Smooth muscle cell (in vitro differentiated cells): ENCODE measurements around the gene LIME1. TPM values are rescaled to one million over a fixed set of nuclear protein-coding genes. Genes with fewer than 3 reads are reported as not detected.

Source experiments
- DNase-seq: peaks from one replicate; lab custom pipeline; 2025; ENCODE audit not compliant: unreplicated experiment; lab: John Stamatoyannopoulos, UW
- H2AFZ ChIP-seq: fragments of 200-600 bp; sonication (generic); 2 replicates; pipeline ENCODE4 v1.6.0; 2016; ENCODE audit warnings: antibody characterized with exemption, low read depth, mild to moderate bottlenecking
- H3F3A ChIP-seq: fragments of 200-600 bp; sonication (generic); 2 replicates; pipeline ENCODE4 v1.6.0; 2017; ENCODE audit warnings: antibody characterized with exemption, low read depth
- H3K27ac ChIP-seq: fragments of 200-600 bp; sonication (generic); 2 replicates; pipeline ENCODE4 v1.5.1; 2016; ENCODE audit warnings: low read depth, mild to moderate bottlenecking
- H3K27me3 ChIP-seq: fragments of 200-600 bp; sonication (generic); 2 replicates; pipeline ENCODE4 v1.6.1; 2016; ENCODE audit warnings: low read depth, mild to moderate bottlenecking
- H3K36me3 ChIP-seq: fragments of 200-600 bp; sonication (generic); 2 replicates; pipeline ENCODE4 v1.5.1; 2016; ENCODE audit warnings: low read depth
- H3K4me1 ChIP-seq: fragments of 200-600 bp; sonication (generic); 2 replicates; pipeline ENCODE4 v1.5.1; 2016; ENCODE audit warnings: low read depth
- H3K4me2 ChIP-seq: fragments of 200-600 bp; sonication (generic); 2 replicates; pipeline ENCODE4 v1.6.0; 2016; ENCODE audit warnings: mild to moderate bottlenecking
- H3K4me3 ChIP-seq: fragments of 200-600 bp; sonication (generic); 2 replicates; pipeline ENCODE4 v1.5.1; 2016; ENCODE audit warnings: mild to moderate bottlenecking
- H3K79me2 ChIP-seq: fragments of 200-600 bp; sonication (generic); 2 replicates; pipeline ENCODE4 v1.6.0; 2016; ENCODE audit warnings: low read depth, mild to moderate bottlenecking
- H3K9ac ChIP-seq: fragments of 200-600 bp; sonication (generic); 2 replicates; pipeline ENCODE4 v1.6.0; 2016; ENCODE audit warnings: low read depth
- H3K9me3 ChIP-seq: fragments of 200-600 bp; sonication (generic); replicated peaks from 2 replicates; pipeline ENCODE4 v1.5.1; 2016; ENCODE audit warnings: low read depth
- H4K20me1 ChIP-seq: fragments of 200-600 bp; sonication (generic); 2 replicates; pipeline ENCODE4 v1.6.0; 2016; ENCODE audit warnings: low read depth
- WGBS: methylation state at CpG from one replicate; pipeline ENCODE4 v1.1.7; 2016; ENCODE audit warnings: low lambda C conversion rate; 5-methylcytosine and 5-hydroxymethylcytosine counted together
- polyA plus RNA-seq: library from polyadenylated mRNA; unstranded; fragments of >200 nt; fragmentation: Nextera tagmentation; extraction: Ambion mirVana; gene quantifications from 2 replicates; pipeline ENCODE4 v1.2.1, GENCODE V29; 2016
- small RNA-seq: library from RNA; depleted of rRNA; stranded (forward); fragments of <200 nt; gene quantifications from one replicate; pipeline ENCODE3, GENCODE V24; 2014
- total RNA-seq: library from RNA; depleted of rRNA; stranded (reverse); fragments of >200 nt; gene quantifications from 2 replicates; pipeline ENCODE4 v1.2.3, GENCODE V29; 2014
- TF ChIP-seq, protein P1 (sequence below): fragments of 200-600 bp; sonication (generic); IDR thresholded peaks from 2 replicates; pipeline ENCODE4 v1.5.1; 2017; ENCODE audit warnings: borderline replicate concordance, mild to moderate bottlenecking, antibody characterized with exemption; ENCODE audit not compliant: insufficient read depth, poor library complexity, severe bottlenecking

Gene LIME1
- total and polyA plus RNA-seq, 2 experiments from 2014 or later, result 6.9 to 7.2 TPM

DNA sequence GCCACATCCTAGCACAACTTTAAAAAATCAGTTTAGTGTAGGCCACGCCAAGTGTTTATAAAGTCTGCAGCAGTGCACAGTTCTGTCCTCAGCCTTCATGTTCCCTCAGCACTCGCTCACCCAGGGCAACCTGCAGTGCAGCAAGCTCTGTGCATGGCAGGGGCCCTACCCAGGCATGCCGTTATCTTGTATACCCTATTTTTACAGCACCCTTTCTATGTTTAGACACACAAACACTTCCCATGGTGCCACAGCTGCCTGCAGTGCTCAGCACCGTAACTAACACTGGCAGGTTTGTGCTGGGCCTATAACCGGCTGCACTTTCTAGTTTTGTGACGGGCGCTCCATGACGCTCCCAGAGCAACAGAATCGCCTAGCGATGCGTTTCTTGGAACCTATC lies 50.8 kb downstream of the LIME1 start:
- TF ChIP-seq, protein P1, sequence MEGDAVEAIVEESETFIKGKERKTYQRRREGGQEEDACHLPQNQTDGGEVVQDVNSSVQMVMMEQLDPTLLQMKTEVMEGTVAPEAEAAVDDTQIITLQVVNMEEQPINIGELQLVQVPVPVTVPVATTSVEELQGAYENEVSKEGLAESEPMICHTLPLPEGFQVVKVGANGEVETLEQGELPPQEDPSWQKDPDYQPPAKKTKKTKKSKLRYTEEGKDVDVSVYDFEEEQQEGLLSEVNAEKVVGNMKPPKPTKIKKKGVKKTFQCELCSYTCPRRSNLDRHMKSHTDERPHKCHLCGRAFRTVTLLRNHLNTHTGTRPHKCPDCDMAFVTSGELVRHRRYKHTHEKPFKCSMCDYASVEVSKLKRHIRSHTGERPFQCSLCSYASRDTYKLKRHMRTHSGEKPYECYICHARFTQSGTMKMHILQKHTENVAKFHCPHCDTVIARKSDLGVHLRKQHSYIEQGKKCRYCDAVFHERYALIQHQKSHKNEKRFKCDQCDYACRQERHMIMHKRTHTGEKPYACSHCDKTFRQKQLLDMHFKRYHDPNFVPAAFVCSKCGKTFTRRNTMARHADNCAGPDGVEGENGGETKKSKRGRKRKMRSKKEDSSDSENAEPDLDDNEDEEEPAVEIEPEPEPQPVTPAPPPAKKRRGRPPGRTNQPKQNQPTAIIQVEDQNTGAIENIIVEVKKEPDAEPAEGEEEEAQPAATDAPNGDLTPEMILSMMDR, result no peak
- no peak overlapping the region for H3K27ac ChIP-seq
- no peak overlapping the region for H3K4me3 ChIP-seq
- H3K79me2 ChIP-seq, result no peaks in the 10 kb centered on the region
- no peaks in the 10 kb centered on the region for H3K36me3 ChIP-seq
- H3K9ac ChIP-seq, result no peak overlapping the region
- H3K27me3 ChIP-seq, result no peaks in the 10 kb centered on the region
- H3F3A ChIP-seq, result no peaks in the 10 kb centered on the region
- no peak for DNase-seq
- WGBS, result 95% methylated on average over 11 of the region's 11 CpGs
- H3K4me2 ChIP-seq, result no peak overlapping the region
- no peaks in the 10 kb centered on the region for H3K4me1 ChIP-seq
- H4K20me1 ChIP-seq, result peaks cover 4% of the 10 kb centered on the region
- no peaks in the 10 kb centered on the region for H3K9me3 ChIP-seq
- no peak overlapping the region for H2AFZ ChIP-seq

GRCh38 chr20:63787749-63788148 lies 51.3 kb downstream of the LIME1 start:
- no peak overlapping the region for H3K4me3 ChIP-seq
- 90% methylated on average over 16 of the region's 16 CpGs for WGBS

More at GRCh38 chr20:63787749-63788148, 51.3 kb downstream of the LIME1 start:
- H3K9ac ChIP-seq, result no peak overlapping the region
- H3K4me1 ChIP-seq, result no peaks in the 10 kb centered on the region
- H3K27me3 ChIP-seq, result no peaks in the 10 kb centered on the region
- no peaks in the 10 kb centered on the region for H3K79me2 ChIP-seq
- H3K27ac ChIP-seq, result no peak overlapping the region
- H3K4me2 ChIP-seq, result no peak overlapping the region
- H3K9me3 ChIP-seq, result no peaks in the 10 kb centered on the region
- no peak overlapping the region for H2AFZ ChIP-seq
- TF ChIP-seq, protein P1, result no peak
- no peak for DNase-seq
- no peaks in the 10 kb centered on the region for H3F3A ChIP-seq
- H4K20me1 ChIP-seq, result peaks cover 4% of the 10 kb centered on the region
- no peaks in the 10 kb centered on the region for H3K36me3 ChIP-seq

Small RNA genes within 50 kb of the gene (small RNA-seq; reads per million reads assigned to genes)
- gene LIME1 (0.39 reads per million, percentile 12 among the genes with 10 or more reads in this experiment), gene TNFRSF6B (not detected)

Other genes starting within 250 kb of the LIME1 start
- 1.8 and 5.1 TPM in 2 replicates for gene EEF1A2, start 237.6 kb upstream of the LIME1 start, total RNA-seq
- 2.1 and 7.7 TPM in 2 replicates for gene EEF1A2, start 237.6 kb upstream of the LIME1 start, polyA plus RNA-seq
- 97.7 and 118 TPM in 2 replicates for gene PPDPF, start 215.9 kb upstream of the LIME1 start, total RNA-seq
- gene PPDPF, start 215.9 kb upstream of the LIME1 start, polyA plus RNA-seq, result 365 and 418 TPM in 2 replicates
- gene PTK6, start 199.3 kb upstream of the LIME1 start, total RNA-seq, result 0.09 TPM in 1 of 2 replicates, not detected in the other
- 0.05 and 0.15 TPM in 2 replicates for gene PTK6, start 199.3 kb upstream of the LIME1 start, polyA plus RNA-seq
- not detected in 2 replicates for gene SRMS, start 188.9 kb upstream of the LIME1 start, total RNA-seq
- gene SRMS, start 188.9 kb upstream of the LIME1 start, polyA plus RNA-seq, result 0.19 TPM in 1 of 2 replicates, not detected in the other
- gene FNDC11, start 182.5 kb upstream of the LIME1 start, total RNA-seq, result 0.72 and 2.5 TPM in 2 replicates
- 2.2 and 3.6 TPM in 2 replicates for gene FNDC11, start 182.5 kb upstream of the LIME1 start, polyA plus RNA-seq
- 9.8 and 13.8 TPM in 2 replicates for gene HELZ2, start 162.4 kb upstream of the LIME1 start, total RNA-seq
- 3.0 and 4.3 TPM in 2 replicates for gene HELZ2, start 162.4 kb upstream of the LIME1 start, polyA plus RNA-seq
- gene GMEB2, start 109.6 kb upstream of the LIME1 start, total RNA-seq, result 8.9 and 9.7 TPM in 2 replicates
- 11.3 and 14.4 TPM in 2 replicates for gene GMEB2, start 109.6 kb upstream of the LIME1 start, polyA plus RNA-seq
- gene STMN3, start 83.2 kb upstream of the LIME1 start, total RNA-seq, result 4.8 and 6.9 TPM in 2 replicates
- 10.8 and 12.1 TPM in 2 replicates for gene STMN3, start 83.2 kb upstream of the LIME1 start, polyA plus RNA-seq
- gene RTEL1, start 78.4 kb upstream of the LIME1 start, total RNA-seq, result 14.2 and 33.0 TPM in 2 replicates
- gene RTEL1, start 78.4 kb upstream of the LIME1 start, polyA plus RNA-seq, result 10.4 and 12.2 TPM in 2 replicates
- gene TNFRSF6B, start 40.0 kb upstream of the LIME1 start, total RNA-seq, result 9.2 and 13.1 TPM in 2 replicates
- 13.1 and 17.1 TPM in 2 replicates for gene TNFRSF6B, start 40.0 kb upstream of the LIME1 start, polyA plus RNA-seq
- gene ARFRP1, start 28.7 kb upstream of the LIME1 start, total RNA-seq, result 11.8 and 27.4 TPM in 2 replicates
- gene ARFRP1, start 28.7 kb upstream of the LIME1 start, polyA plus RNA-seq, result 42.3 and 51.9 TPM in 2 replicates
- gene ZGPAT, start 28.6 kb upstream of the LIME1 start, total RNA-seq, result 8.3 and 13.8 TPM in 2 replicates
- gene ZGPAT, start 28.6 kb upstream of the LIME1 start, polyA plus RNA-seq, result 32.3 and 36.2 TPM in 2 replicates
- gene SLC2A4RG, start 3.1 kb downstream of the LIME1 start, total RNA-seq, result 24.4 and 43.7 TPM in 2 replicates
- gene SLC2A4RG, start 3.1 kb downstream of the LIME1 start, polyA plus RNA-seq, result 45.6 and 58.4 TPM in 2 replicates
- 2.7 and 4.5 TPM in 2 replicates for gene ZBTB46, start 94.6 kb downstream of the LIME1 start, total RNA-seq
- 2.3 and 4.0 TPM in 2 replicates for gene ZBTB46, start 94.6 kb downstream of the LIME1 start, polyA plus RNA-seq
- gene ABHD16B, start 124.8 kb downstream of the LIME1 start, total RNA-seq, result not detected in 2 replicates
- 0.31 TPM in 1 of 2 replicates, not detected in the other for gene ABHD16B, start 124.8 kb downstream of the LIME1 start, polyA plus RNA-seq
- 74.0 and 74.4 TPM in 2 replicates for gene TPD52L2, start 128.6 kb downstream of the LIME1 start, total RNA-seq
- gene TPD52L2, start 128.6 kb downstream of the LIME1 start, polyA plus RNA-seq, result 93.8 and 94.8 TPM in 2 replicates
- gene DNAJC5, start 158.5 kb downstream of the LIME1 start, total RNA-seq, result 21.1 and 24.5 TPM in 2 replicates
- gene DNAJC5, start 158.5 kb downstream of the LIME1 start, polyA plus RNA-seq, result 8.7 TPM in 2 replicates
- 12.8 and 17.2 TPM in 2 replicates for gene UCKL1, start 219.8 kb downstream of the LIME1 start, total RNA-seq
- 22.6 and 29.3 TPM in 2 replicates for gene UCKL1, start 219.8 kb downstream of the LIME1 start, polyA plus RNA-seq
- gene ZNF512B, start 233.3 kb downstream of the LIME1 start, total RNA-seq, result 4.6 and 6.8 TPM in 2 replicates
- gene ZNF512B, start 233.3 kb downstream of the LIME1 start, polyA plus RNA-seq, result 5.6 and 7.7 TPM in 2 replicates
- gene SAMD10, start 243.0 kb downstream of the LIME1 start, total RNA-seq, result 0.13 and 0.27 TPM in 2 replicates
- 1.2 and 4.3 TPM in 2 replicates for gene SAMD10, start 243.0 kb downstream of the LIME1 start, polyA plus RNA-seq
- 33.3 and 36.5 TPM in 2 replicates for gene PRPF6, start 244.5 kb downstream of the LIME1 start, total RNA-seq
- 51.2 and 55.2 TPM in 2 replicates for gene PRPF6, start 244.5 kb downstream of the LIME1 start, polyA plus RNA-seq